ENCODE measurements around the gene NEMP2.

DNA sequence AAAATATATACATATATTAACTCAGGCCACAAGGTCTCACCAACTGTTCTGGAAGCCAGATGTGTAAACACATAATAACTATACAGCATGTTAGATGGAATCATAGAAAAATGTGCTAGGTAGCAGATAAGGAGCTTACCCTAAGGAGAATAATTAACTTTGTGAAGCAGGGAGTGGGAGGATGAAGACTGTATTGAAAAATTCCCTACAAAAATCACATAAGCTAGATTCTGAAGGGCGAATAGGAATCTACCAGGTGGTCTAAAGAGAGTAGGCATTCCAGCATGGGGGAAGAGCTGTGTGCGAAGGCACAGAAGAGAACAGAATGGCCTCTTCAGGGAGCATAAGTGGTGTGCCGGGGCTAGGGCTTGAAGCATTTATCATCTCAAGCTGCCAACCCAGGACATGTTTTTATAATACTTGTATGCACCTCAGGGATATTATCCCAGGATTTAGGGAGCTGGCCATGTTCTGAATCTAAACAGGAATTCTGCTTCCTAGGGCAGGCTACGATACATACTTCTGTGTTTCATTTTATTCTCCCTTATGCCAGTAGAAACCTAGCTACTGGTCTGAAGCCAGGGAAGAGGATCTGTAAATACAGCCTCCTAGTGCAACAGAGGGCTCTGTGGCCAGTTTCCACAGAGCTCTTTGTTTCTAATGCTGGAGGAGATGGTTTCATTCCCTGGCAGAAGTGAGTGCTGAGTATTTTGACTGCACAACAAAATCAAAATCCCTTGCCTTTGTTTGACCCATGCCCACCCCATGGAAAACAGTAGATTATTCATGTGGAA lies 56.7 kb downstream of the NEMP2 start:
- TF ChIP-seq TP53 (CRISPR knock-in tag; IDR thresholded peaks at IDR 0.05) (no peak), CTCF (IDR thresholded peaks at IDR 0.05) (no peak), POLR2A (IDR thresholded peaks at IDR 0.05; ENCODE audit: low read length) (no peak), RAD21 (conservative IDR thresholded peaks at IDR 0.05 in 1 of 2, IDR thresholded peaks at IDR 0.05 in 1 of 2) (no peak), SMC3 (IDR thresholded peaks at IDR 0.05) (no peak), MAFK (IDR thresholded peaks at IDR 0.05; ENCODE audit: partially characterized antibody) (no peak), EP300 (IDR thresholded peaks at IDR 0.05) (no peak)

Measured in A549 (cell line).